ENCODE data around the gene PYGL.

The PYGL gene

GRCh38 chr14:50871914-50872732 lies 72.2 kb downstream of the PYGL start, which contains the start of gene ABHD12B:
Gene ABHD12B, plus strand, starts transcription at chr14:50872053. Its CDS starts 122 bp downstream, at chr14:50872175.
- no peak for DNase-seq (ENCODE audit: low spot score)
- in situ Hi-C loops (cut with MboI; ENCODE audit: low sequenced_read_pairs, unreplicated experiment) = loop anchor here (25.0 kb wide), 1 partner anchor 260 kb away; no protein-coding TSS in a partner anchor
- no peak for TF ChIP-seq CTCF (IDR thresholded peaks at IDR 0.05; ENCODE audit: borderline replicate concordance, control extremely low read depth, extremely low read depth, insufficient read depth, missing control alignments)

- in situ Hi-C loops (cut with MboI; ENCODE audit: low sequenced_read_pairs, unreplicated experiment) = loop anchor here (25.0 kb wide), 1 partner anchor 259 kb away; no protein-coding TSS in a partner anchor
- TF ChIP-seq CTCF (IDR thresholded peaks at IDR 0.05; ENCODE audit: borderline replicate concordance, control extremely low read depth, extremely low read depth, insufficient read depth, missing control alignments) = no peak
- DNase-seq (ENCODE audit: low spot score) = no peak
These were observed 73.1 kb downstream of the PYGL start for GRCh38 chr14:50871228-50871627.

- TF ChIP-seq CTCF (IDR thresholded peaks at IDR 0.05; ENCODE audit: borderline replicate concordance, control extremely low read depth, extremely low read depth, insufficient read depth, missing control alignments) = no peak
- in situ Hi-C loops (cut with MboI; ENCODE audit: low sequenced_read_pairs, unreplicated experiment) = loop anchor here (25.0 kb wide), 1 partner anchor 253 kb away; no protein-coding TSS in a partner anchor
- no peak for DNase-seq (ENCODE audit: low spot score)
These were observed 78.7 kb downstream of the PYGL start for GRCh38 chr14:50865391-50866076.

GRCh38 chr14:50864946-50865345 lies 79.3 kb downstream of the PYGL start:
- in situ Hi-C loops (cut with MboI; ENCODE audit: low sequenced_read_pairs, unreplicated experiment) = loop anchor here (5.0 to 25.0 kb wide), 2 partner anchors 78 to 253 kb away; no protein-coding TSS in a partner anchor
- DNase-seq (ENCODE audit: low spot score) = no peak
- no peak for TF ChIP-seq CTCF (IDR thresholded peaks at IDR 0.05; ENCODE audit: borderline replicate concordance, control extremely low read depth, extremely low read depth, insufficient read depth, missing control alignments)

- no peak for DNase-seq (ENCODE audit: low spot score)
- in situ Hi-C loops (cut with MboI; ENCODE audit: low sequenced_read_pairs, unreplicated experiment) = loop anchor here (5.0 to 25.0 kb wide), 2 partner anchors 77 to 252 kb away; no protein-coding TSS in a partner anchor
- no peak for TF ChIP-seq CTCF (IDR thresholded peaks at IDR 0.05; ENCODE audit: borderline replicate concordance, control extremely low read depth, extremely low read depth, insufficient read depth, missing control alignments)
These were observed 80.0 kb downstream of the PYGL start for GRCh38 chr14:50864237-50864636.

GRCh38 chr14:50862036-50862570 lies 82.2 kb downstream of the PYGL start:
- no peak for TF ChIP-seq CTCF (IDR thresholded peaks at IDR 0.05; ENCODE audit: borderline replicate concordance, control extremely low read depth, extremely low read depth, insufficient read depth, missing control alignments)
- in situ Hi-C loops (cut with MboI; ENCODE audit: low sequenced_read_pairs, unreplicated experiment) = loop anchor here (5.0 to 25.0 kb wide), 2 partner anchors 75 to 250 kb away; no protein-coding TSS in a partner anchor
- no peak for DNase-seq (ENCODE audit: low spot score)
